HEK293 (cell line): Measurements from ENCODE around the gene SORT1.

ENCODE experiments used
- ZNF433 ChIP-seq: fragments of 450-650 bp; formaldehyde crosslinking; IDR thresholded peaks from 2 replicates; pipeline ENCODE4 v1.5.1; 2016; ENCODE audit warnings: missing biosample characterization, missing genetic modification characterization, low read depth
- TF ChIP-seq, protein P1 (sequence below): fragments of 450-650 bp; formaldehyde crosslinking; IDR thresholded peaks from 2 replicates; pipeline ENCODE4 v1.5.1; 2016; ENCODE audit warnings: missing biosample characterization, missing genetic modification characterization

- TF ChIP-seq, protein P1, sequence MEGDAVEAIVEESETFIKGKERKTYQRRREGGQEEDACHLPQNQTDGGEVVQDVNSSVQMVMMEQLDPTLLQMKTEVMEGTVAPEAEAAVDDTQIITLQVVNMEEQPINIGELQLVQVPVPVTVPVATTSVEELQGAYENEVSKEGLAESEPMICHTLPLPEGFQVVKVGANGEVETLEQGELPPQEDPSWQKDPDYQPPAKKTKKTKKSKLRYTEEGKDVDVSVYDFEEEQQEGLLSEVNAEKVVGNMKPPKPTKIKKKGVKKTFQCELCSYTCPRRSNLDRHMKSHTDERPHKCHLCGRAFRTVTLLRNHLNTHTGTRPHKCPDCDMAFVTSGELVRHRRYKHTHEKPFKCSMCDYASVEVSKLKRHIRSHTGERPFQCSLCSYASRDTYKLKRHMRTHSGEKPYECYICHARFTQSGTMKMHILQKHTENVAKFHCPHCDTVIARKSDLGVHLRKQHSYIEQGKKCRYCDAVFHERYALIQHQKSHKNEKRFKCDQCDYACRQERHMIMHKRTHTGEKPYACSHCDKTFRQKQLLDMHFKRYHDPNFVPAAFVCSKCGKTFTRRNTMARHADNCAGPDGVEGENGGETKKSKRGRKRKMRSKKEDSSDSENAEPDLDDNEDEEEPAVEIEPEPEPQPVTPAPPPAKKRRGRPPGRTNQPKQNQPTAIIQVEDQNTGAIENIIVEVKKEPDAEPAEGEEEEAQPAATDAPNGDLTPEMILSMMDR (tag by site-specific recombination) = no peak
- no peak for TF ChIP-seq ZNF433 (tag by site-specific recombination)
Measured at GRCh38 chr1:109391626-109392025, 6.1 kb downstream of the SORT1 start.
